ENCODE measurements around the gene TDRKH.
"Not testable (repeated sequence)": the region's sequence is repeated elsewhere in the genome, so short reads cannot be mapped to it uniquely, and the experiment has no call there.

The TDRKH gene

GRCh38 chr1:151768351-151769066, 21.8 kb downstream of the TDRKH start:
- in situ Hi-C loops (cut with HindIII; ENCODE audit: low sequenced_read_pairs), result not testable (repeated sequence)

GRCh38 chr1:151763990-151764389, 26.3 kb downstream of the TDRKH start:
- in situ Hi-C loops (cut with HindIII; ENCODE audit: low sequenced_read_pairs), result no loop called here

GRCh38 chr1:151762941-151763921, 27.1 kb downstream of the TDRKH start, which contains the start of gene MRPL9:
MRPL9 (minus strand) TSS chr1:151763496; CDS start chr1:151763479, 17 bp downstream.
- in situ Hi-C loops (cut with HindIII; ENCODE audit: low sequenced_read_pairs), result no loop called here

- in situ Hi-C loops (cut with HindIII; ENCODE audit: low sequenced_read_pairs), result no loop called here
These were observed 29.5 kb downstream of the TDRKH start for GRCh38 chr1:151760597-151761385.

GRCh38 chr1:151759241-151759640, 31.1 kb downstream of the TDRKH start:
- in situ Hi-C loops (cut with HindIII; ENCODE audit: low sequenced_read_pairs), result loop anchor here (5.0 kb wide), 1 partner anchor 48 kb away; the partner anchor contains the start of gene LINGO4

- in situ Hi-C loops (cut with HindIII; ENCODE audit: low sequenced_read_pairs), result loop anchor here (5.0 kb wide), 1 partner anchor 51 kb away; the partner anchor contains the start of gene LINGO4
These were observed 34.0 kb downstream of the TDRKH start for GRCh38 chr1:151756291-151756690.

GRCh38 chr1:151741516-151741915, 48.8 kb downstream of the TDRKH start:
- in situ Hi-C loops (cut with HindIII; ENCODE audit: low sequenced_read_pairs), result loop anchor here (5.0 kb wide), 1 partner anchor 96 kb away; the partner anchor contains the start of gene C2CD4D

- in situ Hi-C loops (cut with HindIII; ENCODE audit: low sequenced_read_pairs), result loop anchor here (5.0 kb wide), 1 partner anchor 98 kb away; the partner anchor contains the start of gene C2CD4D
These were observed 50.5 kb downstream of the TDRKH start for GRCh38 chr1:151739590-151740355.

- in situ Hi-C loops (cut with HindIII; ENCODE audit: low sequenced_read_pairs), result no loop called here
These were observed 52.8 kb downstream of the TDRKH start for GRCh38 chr1:151737479-151737878.

- in situ Hi-C loops (cut with HindIII; ENCODE audit: low sequenced_read_pairs), result no loop called here
These were observed 53.3 kb downstream of the TDRKH start for GRCh38 chr1:151737026-151737425.

- in situ Hi-C loops (cut with HindIII; ENCODE audit: low sequenced_read_pairs), result not testable (repeated sequence)
These were observed 56.3 kb downstream of the TDRKH start for GRCh38 chr1:151733995-151734394.

GRCh38 chr1:151733126-151733525, 57.2 kb downstream of the TDRKH start:
- in situ Hi-C loops (cut with HindIII; ENCODE audit: low sequenced_read_pairs), result no loop called here

GRCh38 chr1:151729966-151730291, 60.4 kb downstream of the TDRKH start:
- in situ Hi-C loops (cut with HindIII; ENCODE audit: low sequenced_read_pairs), result loop anchor here (5.0 kb wide), 1 partner anchor 243 kb away; no protein-coding TSS in a partner anchor

GRCh38 chr1:151729157-151729965, 60.9 kb downstream of the TDRKH start:
- in situ Hi-C loops (cut with HindIII; ENCODE audit: low sequenced_read_pairs), result loop anchor here (5.0 kb wide), 1 partner anchor 242 kb away; no protein-coding TSS in a partner anchor

GRCh38 chr1:151728151-151729054, 61.9 kb downstream of the TDRKH start:
- in situ Hi-C loops (cut with HindIII; ENCODE audit: low sequenced_read_pairs), result loop anchor here (5.0 kb wide), 1 partner anchor 241 kb away; no protein-coding TSS in a partner anchor

- in situ Hi-C loops (cut with HindIII; ENCODE audit: low sequenced_read_pairs), result loop anchor here (5.0 kb wide), 1 partner anchor 142 kb away; no protein-coding TSS in a partner anchor
These were observed 66.5 kb downstream of the TDRKH start for GRCh38 chr1:151723726-151724370.

All from endothelial cell of hepatic sinusoid (primary cell).